HG03175 (cell line): ENCODE results near the gene GPR42.

Source experiments
- ATAC-seq: cut with Tn5 transposase; IDR thresholded peaks from one replicate; pipeline ENCODE4 v1.9.1; 2021; ENCODE audit warnings: mild to moderate bottlenecking, moderate library complexity; ENCODE audit not compliant: unreplicated experiment

GPR42 gene

GRCh38 chr19:35370722-35371121 lies at the start of gene GPR42:
Gene GPR42, plus strand, starts transcription at chr19:35371068. Its CDS starts 292 bp downstream, at chr19:35371360.
- no peak for ATAC-seq

GRCh38 chr19:35321291-35321690 lies 49.6 kb upstream of the GPR42 start:
- no peak for ATAC-seq

GRCh38 chr19:35322014-35322413 lies 48.9 kb upstream of the GPR42 start:
- ATAC-seq = no peak

- ATAC-seq = no peak
Measured at GRCh38 chr19:35327642-35328041, 43.2 kb upstream of the GPR42 start.

- peak; percentile 38 for ATAC-seq
Measured at GRCh38 chr19:35328851-35329285, 42.0 kb upstream of the GPR42 start, which contains the start of gene CD22. Gene CD22, plus strand, starts transcription at chr19:35329187. Its CDS starts 2,854 bp downstream, at chr19:35332041.

GRCh38 chr19:35329323-35329722 lies 41.5 kb upstream of the GPR42 start:
- peak; percentile 7 for ATAC-seq

GRCh38 chr19:35330475-35330874 lies 40.4 kb upstream of the GPR42 start:
- ATAC-seq = peak; percentile 59

GRCh38 chr19:35331551-35332214 lies 39.2 kb upstream of the GPR42 start:
- ATAC-seq = no peak

GRCh38 chr19:35332817-35333216 lies 38.1 kb upstream of the GPR42 start:
- no peak for ATAC-seq

- no peak for ATAC-seq
Measured at GRCh38 chr19:35334144-35334753, 36.6 kb upstream of the GPR42 start.

GRCh38 chr19:35336166-35336955 lies 34.5 kb upstream of the GPR42 start:
- ATAC-seq = no peak

GRCh38 chr19:35337097-35337983 lies 33.5 kb upstream of the GPR42 start:
- ATAC-seq = no peak

GRCh38 chr19:35337984-35338296 lies 32.9 kb upstream of the GPR42 start:
- ATAC-seq = no peak

GRCh38 chr19:35340431-35340830 lies 30.4 kb upstream of the GPR42 start:
- ATAC-seq = no peak

- no peak for ATAC-seq
Measured at GRCh38 chr19:35341006-35341405, 29.9 kb upstream of the GPR42 start.

GRCh38 chr19:35341565-35342225 lies 29.2 kb upstream of the GPR42 start:
- ATAC-seq = no peak

GRCh38 chr19:35342430-35342829 lies 28.4 kb upstream of the GPR42 start:
- ATAC-seq = no peak

- no peak for ATAC-seq
Measured at GRCh38 chr19:35344511-35345031, 26.3 kb upstream of the GPR42 start.

GRCh38 chr19:35345671-35346111 lies 25.2 kb upstream of the GPR42 start:
- ATAC-seq = no peak
